Inferior parietal cortex (tissue), 1 donor: ENCODE measurements around the gene B4GALT1.

Experiments
- DNase-seq: peaks from one replicate; pipeline ENCODE4 v3.0.0-alpha.2; 2016; ENCODE audit errors: extremely low spot score

B4GALT1 gene

GRCh38 chr9:33123407-33124031, 43.6 kb downstream of the B4GALT1 start:
- no peak for DNase-seq

- DNase-seq: no peak
Observed at GRCh38 chr9:33120620-33121019, 46.5 kb downstream of the B4GALT1 start.

- DNase-seq: no peak
Observed at GRCh38 chr9:33117796-33118195, 49.3 kb downstream of the B4GALT1 start.

GRCh38 chr9:33117306-33117705, 49.8 kb downstream of the B4GALT1 start:
- DNase-seq: no peak

- no peak for DNase-seq
Observed at GRCh38 chr9:33116860-33117259, 50.3 kb downstream of the B4GALT1 start.

- DNase-seq: no peak
Observed at GRCh38 chr9:33114746-33115145, 52.4 kb downstream of the B4GALT1 start.

- no peak for DNase-seq
Observed at GRCh38 chr9:33113799-33114547, 53.2 kb downstream of the B4GALT1 start.

- no peak for DNase-seq
Observed at GRCh38 chr9:33112094-33112493, 55.0 kb downstream of the B4GALT1 start.

- DNase-seq: no peak
Observed at GRCh38 chr9:33111631-33112030, 55.5 kb downstream of the B4GALT1 start.

GRCh38 chr9:33110686-33111085, 56.5 kb downstream of the B4GALT1 start:
- DNase-seq: no peak

GRCh38 chr9:33109850-33110595, 57.1 kb downstream of the B4GALT1 start:
- no peak for DNase-seq

GRCh38 chr9:33109097-33109496, 58.0 kb downstream of the B4GALT1 start:
- no peak for DNase-seq

- no peak for DNase-seq
Observed at GRCh38 chr9:33108472-33108871, 58.7 kb downstream of the B4GALT1 start.

- DNase-seq: no peak
Observed at GRCh38 chr9:33107762-33108161, 59.4 kb downstream of the B4GALT1 start.

GRCh38 chr9:33106827-33107621, 60.1 kb downstream of the B4GALT1 start:
- DNase-seq: no peak

GRCh38 chr9:33106372-33106771, 60.8 kb downstream of the B4GALT1 start:
- no peak for DNase-seq

GRCh38 chr9:33105959-33106358, 61.2 kb downstream of the B4GALT1 start:
- DNase-seq: no peak

GRCh38 chr9:33105504-33105903, 61.6 kb downstream of the B4GALT1 start:
- DNase-seq: no peak

- no peak for DNase-seq
Observed at GRCh38 chr9:33104401-33104800, 62.7 kb downstream of the B4GALT1 start.

GRCh38 chr9:33103501-33104281, 63.4 kb downstream of the B4GALT1 start:
- no peak for DNase-seq

- no peak for DNase-seq
Observed at GRCh38 chr9:33102551-33103210, 64.5 kb downstream of the B4GALT1 start.
